ENCODE results near the gene HEPACAM.

DNA sequence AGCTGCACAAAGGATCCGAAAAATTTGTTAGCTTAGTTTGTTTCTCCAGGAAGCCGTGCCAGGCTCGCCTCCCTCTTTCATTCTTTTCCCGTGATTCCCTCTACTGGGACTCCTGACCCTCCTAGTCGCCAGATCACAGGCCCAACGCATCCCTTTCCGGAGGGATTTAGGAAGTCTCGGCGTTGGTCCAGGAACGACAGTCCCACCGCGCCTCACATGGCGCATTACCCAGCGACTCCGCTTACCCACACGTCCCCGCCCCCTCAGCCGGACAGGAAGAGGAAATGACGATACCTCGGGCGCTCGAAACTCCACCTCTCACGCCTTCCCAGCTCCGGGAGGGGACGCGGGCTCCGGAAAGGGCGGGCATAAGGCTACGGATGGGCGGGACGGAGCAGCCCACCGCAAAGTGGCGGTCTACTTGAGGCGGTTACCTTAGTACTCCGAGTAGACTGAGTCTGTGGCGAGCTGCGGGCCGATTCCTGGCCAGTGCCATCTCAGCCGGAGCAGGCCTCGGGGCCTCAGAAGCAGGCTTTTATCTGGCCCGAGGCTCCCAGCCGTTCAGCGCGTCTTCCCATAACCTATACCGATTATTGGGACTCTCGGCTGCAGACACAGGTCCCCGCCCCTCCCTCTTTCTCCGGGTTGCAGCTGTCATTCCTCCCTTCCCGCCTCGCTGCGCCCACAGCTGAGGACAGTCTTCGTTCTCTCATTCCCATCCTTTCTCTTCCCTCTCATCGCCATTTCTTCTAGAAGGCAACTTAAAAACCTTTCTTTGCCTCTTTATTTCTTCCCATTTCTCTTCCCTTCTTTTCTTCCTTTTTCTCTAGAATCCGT lies 18.1 kb upstream of the HEPACAM start, which contains the start of gene CCDC15:
- TF ChIP-seq, protein P1, sequence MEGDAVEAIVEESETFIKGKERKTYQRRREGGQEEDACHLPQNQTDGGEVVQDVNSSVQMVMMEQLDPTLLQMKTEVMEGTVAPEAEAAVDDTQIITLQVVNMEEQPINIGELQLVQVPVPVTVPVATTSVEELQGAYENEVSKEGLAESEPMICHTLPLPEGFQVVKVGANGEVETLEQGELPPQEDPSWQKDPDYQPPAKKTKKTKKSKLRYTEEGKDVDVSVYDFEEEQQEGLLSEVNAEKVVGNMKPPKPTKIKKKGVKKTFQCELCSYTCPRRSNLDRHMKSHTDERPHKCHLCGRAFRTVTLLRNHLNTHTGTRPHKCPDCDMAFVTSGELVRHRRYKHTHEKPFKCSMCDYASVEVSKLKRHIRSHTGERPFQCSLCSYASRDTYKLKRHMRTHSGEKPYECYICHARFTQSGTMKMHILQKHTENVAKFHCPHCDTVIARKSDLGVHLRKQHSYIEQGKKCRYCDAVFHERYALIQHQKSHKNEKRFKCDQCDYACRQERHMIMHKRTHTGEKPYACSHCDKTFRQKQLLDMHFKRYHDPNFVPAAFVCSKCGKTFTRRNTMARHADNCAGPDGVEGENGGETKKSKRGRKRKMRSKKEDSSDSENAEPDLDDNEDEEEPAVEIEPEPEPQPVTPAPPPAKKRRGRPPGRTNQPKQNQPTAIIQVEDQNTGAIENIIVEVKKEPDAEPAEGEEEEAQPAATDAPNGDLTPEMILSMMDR (IDR thresholded peaks at IDR 0.05), result no peak
- TF ChIP-seq POLR2AphosphoS5 (IDR thresholded peaks at IDR 0.05) (peak; percentile 96 to 97 (median 96)), POLR2A (IDR thresholded peaks at IDR 0.05) (peak; percentile 79 to 84)
